DOHH2 (cell line): ENCODE measurements around the gene CANT1.
A peak's percentile ranks its signal among the peaks of the same experiment; 100 is the strongest.

Source experiments
- H3F3A ChIP-seq: fragments of 200-600 bp; sonication (generic), shearing (Covaris generic); 2 replicates; pipeline ENCODE4 v1.6.0; 2016; ENCODE audit warnings: antibody characterized with exemption, mild to moderate bottlenecking; ENCODE audit not compliant: control insufficient read depth, insufficient read depth
- H3K27ac ChIP-seq: fragments of 200-600 bp; sonication (generic); 2 replicates; pipeline ENCODE4 v1.5.1; 2014; ENCODE audit warnings: low read depth, mild to moderate bottlenecking, low read length, moderate library complexity
- H3K27me3 ChIP-seq: fragments of 200-600 bp; sonication (generic); 2 replicates; pipeline ENCODE4 v1.6.1; 2014; ENCODE audit warnings: mild to moderate bottlenecking, low read length, mixed read lengths; ENCODE audit not compliant: control insufficient read depth
- H3K36me3 ChIP-seq: fragments of 200-600 bp; sonication (generic); 2 replicates; pipeline ENCODE4 v1.6.1; 2014; ENCODE audit warnings: mild to moderate bottlenecking, low read length, moderate library complexity, mixed read lengths; ENCODE audit not compliant: control insufficient read depth
- H3K4me1 ChIP-seq: fragments of 200-600 bp; sonication (generic); 2 replicates; pipeline ENCODE4 v1.6.1; 2014; ENCODE audit warnings: mild to moderate bottlenecking, low read length, mixed read lengths; ENCODE audit not compliant: control insufficient read depth
- H3K4me2 ChIP-seq: fragments of 200-600 bp; sonication (generic); 2 replicates; pipeline ENCODE4 v1.6.0; 2014; ENCODE audit warnings: mild to moderate bottlenecking, low read length, moderate library complexity
- H3K4me3 ChIP-seq: fragments of 200-600 bp; sonication (generic); 2 replicates; pipeline ENCODE4 v1.5.1; 2014; ENCODE audit warnings: mild to moderate bottlenecking, low read length, mixed read lengths
- H3K79me2 ChIP-seq: fragments of 200-600 bp; sonication (generic); 2 replicates; pipeline ENCODE4 v1.6.1; 2014; ENCODE audit warnings: mild to moderate bottlenecking, low read length, mixed read lengths; ENCODE audit not compliant: control insufficient read depth
- H3K9me2 ChIP-seq: fragments of 200-600 bp; sonication (generic); replicated peaks from 2 replicates; pipeline ENCODE4 v1.6.1; 2014; ENCODE audit warnings: mild to moderate bottlenecking, low read length, mixed read lengths; ENCODE audit not compliant: control insufficient read depth
- H3K9me3 ChIP-seq: fragments of 200-600 bp; sonication (generic); 2 replicates; pipeline ENCODE4 v1.6.1; 2014; ENCODE audit warnings: antibody characterized with exemption, low read length, mixed read lengths; ENCODE audit not compliant: control insufficient read depth, insufficient read depth
- H4K20me1 ChIP-seq: fragments of 200-600 bp; sonication (generic); 2 replicates; pipeline ENCODE4 v1.6.0; 2014; ENCODE audit warnings: low read depth, mild to moderate bottlenecking, antibody characterized with exemption, low read length, moderate library complexity; ENCODE audit not compliant: control insufficient read depth, insufficient read depth
- CTCF ChIP-seq: fragments of 200-600 bp; sonication (generic); IDR thresholded peaks from one replicate; pipeline ENCODE4 v1.5.1; 2014; ENCODE audit warnings: antibody characterized with exemption, mild to moderate bottlenecking, low read depth, low read length; ENCODE audit not compliant: poor library complexity, severe bottlenecking
- EZH2phosphoT487 ChIP-seq: fragments of 200-600 bp; sonication (generic); IDR thresholded peaks from 2 replicates; pipeline ENCODE4 v1.6.1; 2017; ENCODE audit warnings: borderline replicate concordance, mild to moderate bottlenecking, antibody characterized with exemption, low read length, moderate library complexity, mixed read lengths

The CANT1 gene

GRCh38 chr17:79012563-79013134 is 3.1 kb upstream of the CANT1 start:
- Histone ChIP-seq H3F3A (no peaks in the 10 kb centered on the region), H3K9me2 (no peaks in the 10 kb centered on the region), H3K36me3 (peaks cover 4% of the 10 kb centered on the region), H3K79me2 (peaks cover 18% of the 10 kb centered on the region), H3K27ac (no peak overlapping the region), H4K20me1 (peaks cover 6% of the 10 kb centered on the region), H3K4me3 (no peak overlapping the region), H3K4me1 (peaks cover 18% of the 10 kb centered on the region), H3K4me2 (no peak overlapping the region), H3K9me3 (peaks cover 7% of the 10 kb centered on the region; the same call in 1 of the 2 replicates), H3K27me3 (peaks cover 8% of the 10 kb centered on the region)
- TF ChIP-seq EZH2phosphoT487 (no peak), CTCF (no peak)

- peaks cover 6% of the 10 kb centered on the region for H4K20me1 ChIP-seq
- H3K9me2 ChIP-seq = no peaks in the 10 kb centered on the region
- peaks cover 18% of the 10 kb centered on the region for H3K4me1 ChIP-seq
- peaks cover 8% of the 10 kb centered on the region for H3K27me3 ChIP-seq
- H3K9me3 ChIP-seq = peaks cover 7% of the 10 kb centered on the region; the same call in 1 of the 2 replicates
- H3K27ac ChIP-seq = no peak overlapping the region
- H3K4me3 ChIP-seq = no peak overlapping the region
- TF ChIP-seq EZH2phosphoT487 (no peak), CTCF (no peak)
- H3K36me3 ChIP-seq = peaks cover 7% of the 10 kb centered on the region
- H3F3A ChIP-seq = no peaks in the 10 kb centered on the region
- no peak overlapping the region for H3K4me2 ChIP-seq
- H3K79me2 ChIP-seq = peaks cover 29% of the 10 kb centered on the region
These were observed 2.0 kb upstream of the CANT1 start for GRCh38 chr17:79011451-79012147.

GRCh38 chr17:79010304-79010646 is 711 bp upstream of the CANT1 start:
- peak overlapping the region; percentile 75 for H3K4me2 ChIP-seq
- TF ChIP-seq CTCF = no peak
- no peak for TF ChIP-seq EZH2phosphoT487

More at GRCh38 chr17:79010304-79010646, 711 bp upstream of the CANT1 start:
- no peak overlapping the region for H3K27ac ChIP-seq
- H3K9me3 ChIP-seq = peaks cover 7% of the 10 kb centered on the region; the same call in 1 of the 2 replicates
- peaks cover 6% of the 10 kb centered on the region for H4K20me1 ChIP-seq
- H3K36me3 ChIP-seq = peaks cover 7% of the 10 kb centered on the region
- H3K4me3 ChIP-seq = peak overlapping the region; percentile 76
- peaks cover 42% of the 10 kb centered on the region for H3K79me2 ChIP-seq
- H3K27me3 ChIP-seq = peaks cover 8% of the 10 kb centered on the region
- peaks cover 18% of the 10 kb centered on the region for H3K4me1 ChIP-seq
- no peaks in the 10 kb centered on the region for H3F3A ChIP-seq
- no peaks in the 10 kb centered on the region for H3K9me2 ChIP-seq
